T-helper 9 cell (primary cell): ENCODE measurements around the gene SERPINA1.

ENCODE experiments used
- DNase-seq: peaks from one replicate; pipeline ENCODE4 v3.0.0-alpha.2; 2020

Gene SERPINA1

DNA sequence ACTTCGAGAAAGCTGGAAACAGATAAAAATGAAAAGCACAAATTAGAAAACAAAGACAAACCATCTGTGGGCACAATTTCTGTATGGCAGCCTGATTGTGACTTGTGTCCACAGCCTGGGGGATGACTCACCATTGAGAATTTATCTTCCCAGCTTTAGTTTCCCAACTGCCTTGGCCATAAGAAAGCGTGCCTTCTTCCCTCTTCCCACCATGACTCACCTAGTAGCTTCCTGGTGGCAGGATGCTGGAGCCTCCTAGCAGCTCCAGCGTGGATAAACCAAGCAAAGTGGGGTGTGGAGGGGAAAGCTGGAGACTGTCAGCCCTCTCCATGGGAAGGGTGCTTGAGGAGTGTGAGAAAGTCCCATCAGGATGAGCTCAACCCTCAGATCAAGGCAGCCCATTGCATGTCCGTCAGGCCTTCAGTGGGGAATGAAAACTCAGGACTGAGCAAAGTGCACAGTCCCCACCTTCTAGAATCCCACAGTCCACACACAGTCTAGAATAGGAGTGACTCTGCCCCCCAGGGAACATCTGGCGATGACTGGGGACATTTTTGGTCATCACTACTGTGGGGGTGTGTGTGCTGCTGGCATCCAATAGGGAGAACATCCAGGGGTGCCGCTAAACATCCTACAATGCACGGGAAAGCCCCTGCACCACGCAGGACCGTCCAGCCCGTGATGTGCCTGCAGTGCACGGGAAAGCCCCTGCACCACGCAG is 42.9 kb downstream of the SERPINA1 start:
- DNase-seq: no peak

DNA sequence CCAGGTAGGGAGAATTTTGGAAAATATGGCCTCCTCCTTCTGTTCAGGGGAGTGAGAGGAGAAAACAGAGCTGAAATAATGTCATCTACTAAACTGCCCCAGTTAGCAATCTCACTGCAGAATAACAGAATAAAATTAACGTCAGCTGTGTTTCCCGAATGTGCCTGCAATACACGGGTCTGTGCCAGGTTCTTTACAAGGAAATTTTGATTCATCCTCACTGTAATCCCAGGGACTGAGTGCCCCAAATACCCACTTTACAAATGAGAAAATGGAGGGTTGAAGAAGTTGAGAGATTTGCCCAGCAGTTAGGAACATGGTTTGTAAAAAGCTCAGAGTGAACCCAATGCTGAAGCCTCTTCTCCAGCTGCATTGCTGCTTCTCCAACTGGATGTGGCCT is 44.0 kb downstream of the SERPINA1 start:
- no peak for DNase-seq

DNA sequence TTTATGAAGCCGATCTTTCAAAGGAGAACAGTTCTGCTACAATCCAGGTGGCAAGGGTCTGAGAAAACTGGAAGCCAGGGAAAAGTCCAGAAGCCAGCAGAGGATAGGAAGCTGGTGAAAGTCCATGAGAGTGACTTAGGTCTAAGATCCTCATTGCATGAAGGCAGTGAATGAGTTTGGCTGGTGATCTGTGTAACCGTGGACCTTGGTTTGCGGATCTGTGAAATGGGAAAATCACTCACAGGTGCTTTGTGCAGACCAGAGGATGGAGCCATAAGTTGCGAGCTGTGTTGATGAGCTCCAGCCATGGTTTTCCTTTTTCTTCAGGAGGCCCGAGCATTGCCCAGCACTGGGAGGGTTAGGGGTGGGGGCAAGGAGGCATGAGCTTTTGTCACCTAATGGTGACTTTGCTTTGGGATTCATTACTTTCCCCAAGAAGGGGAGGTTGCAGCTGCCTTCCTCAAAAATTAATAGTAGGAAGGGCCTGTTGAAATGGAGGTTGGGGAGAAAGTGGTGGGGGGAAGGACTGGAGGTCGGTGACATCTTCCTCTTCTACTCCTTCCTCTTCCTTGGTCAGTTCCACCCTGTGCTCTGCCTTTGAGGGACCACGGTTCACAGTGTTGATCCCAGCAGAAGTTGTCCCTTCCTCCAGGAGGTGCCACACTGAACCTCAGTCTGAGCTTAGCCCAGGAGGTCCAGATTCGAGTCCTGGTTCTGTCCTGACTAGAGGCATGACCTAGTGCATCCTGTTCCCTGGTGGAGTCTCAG is 45.0 kb downstream of the SERPINA1 start:
- no peak for DNase-seq

- DNase-seq: no peak
Measured at GRCh38 chr14:94342334-94342934, 46.0 kb downstream of the SERPINA1 start.

GRCh38 chr14:94341656-94342333 is 46.6 kb downstream of the SERPINA1 start:
- DNase-seq: no peak

- no peak for DNase-seq
Measured at GRCh38 chr14:94340533-94340932, 47.9 kb downstream of the SERPINA1 start.

- DNase-seq: no peak
Measured at GRCh38 chr14:94338023-94338422, 50.4 kb downstream of the SERPINA1 start.

- no peak for DNase-seq
Measured at GRCh38 chr14:94337274-94337673, 51.1 kb downstream of the SERPINA1 start.

DNA sequence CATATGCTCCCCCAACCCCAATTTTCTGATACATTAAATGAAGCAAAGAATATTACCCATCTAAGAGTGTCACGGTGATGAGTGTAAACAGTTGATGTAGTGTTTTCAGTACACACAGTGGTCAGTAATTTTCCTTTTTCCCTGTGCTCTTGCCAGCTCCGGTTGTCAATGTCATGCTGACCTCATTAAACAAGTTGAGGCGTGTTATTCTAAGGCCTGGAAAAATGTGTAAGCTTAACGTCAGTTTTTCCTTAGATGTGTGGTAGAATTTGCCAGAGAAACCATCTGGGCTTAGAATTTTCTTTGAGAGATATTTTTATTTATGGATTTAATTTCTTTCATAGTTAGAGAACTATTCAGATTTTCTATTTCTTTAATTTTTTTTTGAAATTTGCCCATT is 53.5 kb downstream of the SERPINA1 start:
- DNase-seq: no peak

DNA sequence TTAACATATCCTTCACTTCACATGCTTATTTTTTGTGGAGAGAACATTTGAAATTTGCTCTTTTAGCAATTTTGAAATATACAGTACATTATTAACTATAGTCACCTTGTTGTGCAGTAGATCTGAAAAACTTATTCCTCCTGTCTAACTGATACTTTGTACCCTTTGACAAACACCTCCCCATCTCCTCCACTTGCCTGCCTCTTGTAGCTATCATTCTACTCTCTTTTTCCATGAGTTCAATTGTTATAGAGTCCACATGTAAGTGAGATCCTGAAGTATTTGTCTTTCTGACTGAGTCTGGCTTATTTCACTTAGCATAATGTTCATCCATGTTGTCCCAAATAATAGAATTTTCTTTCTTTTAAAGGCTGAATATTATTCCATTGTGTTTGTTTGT is 55.8 kb downstream of the SERPINA1 start:
- no peak for DNase-seq

DNA sequence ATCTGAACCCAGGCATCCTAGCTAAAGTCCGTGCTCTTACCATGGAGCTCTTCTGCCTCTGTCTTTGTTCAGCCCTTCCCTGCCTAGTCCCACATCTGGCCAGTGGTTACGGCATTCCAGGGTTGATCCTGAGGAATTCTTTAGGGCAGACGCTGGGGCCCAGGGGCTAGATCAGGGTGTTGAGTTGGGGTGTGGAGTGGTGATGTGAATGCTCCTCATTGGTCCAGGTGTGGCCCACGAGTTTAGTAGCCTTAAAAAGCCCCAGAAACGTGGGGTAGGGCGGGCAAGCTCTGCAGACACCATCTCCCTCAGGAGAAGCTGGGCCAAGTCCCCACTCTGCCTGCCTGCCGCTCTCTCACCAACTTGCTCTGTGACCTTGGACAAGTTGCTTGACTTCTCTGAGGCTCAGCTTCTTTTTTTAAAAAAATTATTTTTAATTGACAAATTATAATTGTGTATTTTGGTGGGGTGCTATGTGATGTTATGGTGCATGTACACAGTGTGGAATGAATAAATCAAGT is 56.3 kb downstream of the SERPINA1 start:
- DNase-seq: no peak

DNA sequence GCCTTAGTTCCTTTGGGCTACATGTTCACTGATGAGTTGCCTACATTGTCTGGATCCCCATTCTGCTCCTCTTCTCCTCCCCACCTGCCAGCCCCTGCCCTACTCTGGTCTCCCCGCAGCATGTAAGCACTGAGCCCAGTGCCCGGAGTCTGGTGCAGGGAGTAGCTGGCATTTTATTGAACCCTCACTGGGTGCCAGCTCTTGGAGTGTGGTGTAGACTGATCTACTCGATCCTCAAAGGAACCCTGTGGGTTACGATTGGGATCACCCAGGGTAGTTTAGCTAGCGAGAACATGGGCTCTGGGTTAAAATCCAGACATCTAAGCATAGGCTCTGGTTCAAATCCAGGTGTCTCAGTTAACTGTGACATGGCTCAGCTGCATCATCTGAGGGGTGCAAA is 56.9 kb downstream of the SERPINA1 start:
- no peak for DNase-seq

DNA sequence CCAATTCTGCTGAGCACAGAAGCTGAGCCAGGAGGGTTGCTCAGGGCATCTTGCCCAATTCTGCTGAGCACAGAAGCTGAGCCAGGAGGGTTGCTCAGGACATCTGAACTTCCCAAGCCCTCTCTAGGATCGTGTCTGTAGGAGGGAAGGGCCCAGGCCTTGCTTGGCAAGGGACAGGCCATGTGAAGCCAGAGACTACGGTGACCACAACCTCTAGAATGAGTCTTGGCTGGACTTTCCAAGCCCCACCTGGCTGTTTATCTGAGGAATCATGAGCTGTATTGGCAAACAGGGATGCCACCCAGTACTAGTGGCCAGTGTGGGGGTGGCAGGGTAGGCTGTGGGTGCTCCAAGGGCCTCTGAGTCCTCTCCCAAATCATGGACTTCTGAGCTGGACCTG is 57.5 kb downstream of the SERPINA1 start:
- DNase-seq: no peak

- DNase-seq: no peak
Measured at GRCh38 chr14:94330432-94330831, 58.0 kb downstream of the SERPINA1 start.

GRCh38 chr14:94329857-94330256 is 58.5 kb downstream of the SERPINA1 start:
- DNase-seq: no peak

GRCh38 chr14:94328196-94328595 is 60.2 kb downstream of the SERPINA1 start:
- DNase-seq: no peak
